Cardiac muscle cell (in vitro differentiated cells and primary cell): Measurements from ENCODE around the gene GADD45GIP1. TPM values are rescaled to one million over a fixed set of nuclear protein-coding genes. Genes with fewer than 3 reads are reported as not detected.

ENCODE experiments used
- DNase-seq, 2 donors: peaks; one replicate each; pipeline versions ENCODE4 v3.0.0 to v3.0.0-alpha.2; 2010 to 2017; ENCODE audit warnings: low read depth in 1 of 2, low spot score in 1 of 2
- H3K27ac ChIP-seq: fragments of 200-600 bp; sonication (generic); 2 replicates; pipeline ENCODE4 v1.5.1; 2016
- H3K27me3 ChIP-seq: fragments of 200-600 bp; sonication (generic); 2 replicates; pipeline ENCODE4 v1.6.0; 2016; ENCODE audit warnings: control low read depth
- H3K36me3 ChIP-seq: fragments of 200-600 bp; sonication (generic); 2 replicates; pipeline ENCODE4 v1.5.1; 2016; ENCODE audit warnings: control low read depth
- H3K4me1 ChIP-seq: fragments of 200-600 bp; sonication (generic); 2 replicates; pipeline ENCODE4 v1.8.1; 2017; ENCODE audit warnings: low read depth, mild to moderate bottlenecking, mixed run types
- H3K4me3 ChIP-seq: fragments of 200-600 bp; sonication (generic); 2 replicates; pipeline ENCODE4 v1.5.1; 2016; ENCODE audit warnings: mild to moderate bottlenecking
- H3K9me3 ChIP-seq: fragments of 200-600 bp; sonication (generic); 2 replicates; pipeline ENCODE4 v1.5.1; 2017; ENCODE audit warnings: low read depth, mild to moderate bottlenecking, control low read depth
- CTCF ChIP-seq: IDR thresholded peaks from 2 replicates; pipeline ENCODE4 v1.5.1; 2012; ENCODE audit warnings: low read depth, mild to moderate bottlenecking, low read length
- polyA plus RNA-seq: library from polyadenylated mRNA; unstranded; fragments of >200 nt; fragmentation: Nextera tagmentation; extraction: Ambion mirVana; gene quantifications from 2 replicates; pipeline ENCODE4 v1.2.1, GENCODE V29; 2016
- total RNA-seq: library from RNA; depleted of rRNA; stranded (reverse); fragments of >200 nt; gene quantifications from 2 replicates; pipeline ENCODE4 v1.2.3, GENCODE V29; 2016

GADD45GIP1 gene
- total and polyA plus RNA-seq, 2 experiments from 2014 or later = 84.5 to 145 TPM

DNA sequence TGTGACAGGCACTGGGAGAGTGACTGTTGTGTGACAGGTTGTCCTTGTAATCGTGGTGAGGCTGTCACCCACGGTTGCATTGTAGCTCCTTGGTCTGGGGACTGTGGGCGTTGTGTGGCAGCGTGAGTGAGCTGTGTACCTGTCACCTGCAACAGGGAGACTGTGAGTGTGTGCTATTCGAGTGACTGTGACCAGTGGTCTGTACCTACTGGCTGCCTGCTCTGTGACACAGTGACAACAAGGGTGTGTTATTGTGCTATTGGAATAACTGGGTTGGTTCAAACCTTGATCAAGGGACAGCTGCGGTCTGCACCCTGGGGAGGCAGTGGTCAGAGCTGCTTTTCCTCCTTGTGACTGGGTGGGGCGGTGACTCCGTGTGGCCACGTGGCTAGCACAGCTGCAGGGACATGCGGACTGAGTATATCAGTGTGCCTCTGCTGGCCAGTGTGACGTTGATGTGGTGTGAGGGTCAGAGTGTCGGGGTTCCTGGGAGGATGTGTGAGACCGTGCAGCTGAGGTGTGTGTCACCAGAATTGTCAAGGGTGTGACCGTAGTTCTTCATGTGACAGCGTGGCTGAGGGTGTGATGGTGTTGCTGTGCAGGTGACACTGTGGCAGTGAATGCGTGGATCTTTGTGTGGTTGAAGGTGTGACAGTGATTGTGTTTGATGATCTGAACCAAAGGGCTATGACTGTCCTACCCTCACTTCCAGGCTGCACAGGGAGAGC, 28.2 kb upstream of the GADD45GIP1 start:
- H3K4me3 ChIP-seq = no peak overlapping the region
- no peak overlapping the region for H3K27ac ChIP-seq
- no peaks in the 10 kb centered on the region for H3K4me1 ChIP-seq
- H3K9me3 ChIP-seq = no peaks in the 10 kb centered on the region
- H3K36me3 ChIP-seq = no peaks in the 10 kb centered on the region
- peaks cover 99% of the 10 kb centered on the region for H3K27me3 ChIP-seq
- TF ChIP-seq CTCF = no peak
- DNase-seq = no peak

DNA sequence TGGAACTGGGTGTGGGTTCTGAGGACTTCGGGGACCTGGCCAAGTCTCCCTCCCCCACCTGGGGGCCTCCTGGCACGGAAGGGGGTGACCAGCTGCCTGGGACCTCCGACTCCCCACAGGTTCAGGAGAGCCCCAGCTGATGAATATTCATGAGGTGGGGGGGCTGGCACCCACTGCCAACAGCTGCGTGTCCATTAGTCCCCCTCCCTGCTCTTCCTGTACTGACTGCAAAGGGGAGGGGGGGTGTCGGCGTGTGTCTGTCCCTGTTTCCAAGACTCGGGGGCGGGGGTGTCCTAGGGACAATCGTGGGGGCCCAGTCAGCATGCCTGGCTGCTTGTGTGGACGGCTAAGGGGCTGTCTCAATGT, 27.6 kb upstream of the GADD45GIP1 start:
- no peaks in the 10 kb centered on the region for H3K4me1 ChIP-seq
- no peaks in the 10 kb centered on the region for H3K9me3 ChIP-seq
- peaks cover 99% of the 10 kb centered on the region for H3K27me3 ChIP-seq
- H3K27ac ChIP-seq = no peak overlapping the region
- no peaks in the 10 kb centered on the region for H3K36me3 ChIP-seq
- no peak for DNase-seq
- no peak for TF ChIP-seq CTCF
- H3K4me3 ChIP-seq = no peak overlapping the region

DNA sequence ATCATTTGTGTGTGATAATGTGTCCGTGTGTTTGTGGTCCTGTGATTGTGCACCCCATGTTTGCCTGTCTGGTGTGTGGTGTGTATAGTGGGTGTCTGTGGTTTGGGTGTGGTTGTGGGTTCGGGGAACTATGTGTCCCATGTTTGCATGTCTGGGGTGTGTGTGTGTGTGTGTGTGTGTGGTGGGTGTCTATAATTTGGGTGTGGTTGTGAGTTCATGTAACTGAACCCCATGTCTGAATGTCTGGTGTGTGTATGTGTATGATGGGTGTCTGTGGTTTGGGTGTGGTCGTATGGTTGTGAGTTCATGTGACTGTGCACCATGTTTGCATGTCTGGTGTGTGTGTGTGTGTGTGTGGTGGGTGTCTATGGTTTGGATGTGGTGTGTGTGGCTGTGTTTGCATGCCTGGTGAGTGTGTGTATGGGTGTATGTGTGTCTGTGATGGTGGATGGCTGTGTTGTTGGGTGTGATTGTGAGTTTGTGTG, 27.2 kb upstream of the GADD45GIP1 start:
- Histone ChIP-seq H3K4me3 (no peak overlapping the region), H3K36me3 (no peaks in the 10 kb centered on the region), H3K4me1 (no peaks in the 10 kb centered on the region), H3K27ac (no peak overlapping the region), H3K9me3 (no peaks in the 10 kb centered on the region), H3K27me3 (peaks cover 99% of the 10 kb centered on the region)
- no peak for TF ChIP-seq CTCF
- DNase-seq = no peak

GRCh38 chr19:12983542-12984142, 26.6 kb upstream of the GADD45GIP1 start:
- peak; percentile 75 to 87 for DNase-seq
- peak; percentile 82 for TF ChIP-seq CTCF
- Histone ChIP-seq H3K36me3 (no peaks in the 10 kb centered on the region), H3K4me1 (no peaks in the 10 kb centered on the region), H3K27ac (no peak overlapping the region), H3K9me3 (no peaks in the 10 kb centered on the region), H3K27me3 (peaks cover 98% of the 10 kb centered on the region), H3K4me3 (peak overlapping the region; percentile 16)

DNA sequence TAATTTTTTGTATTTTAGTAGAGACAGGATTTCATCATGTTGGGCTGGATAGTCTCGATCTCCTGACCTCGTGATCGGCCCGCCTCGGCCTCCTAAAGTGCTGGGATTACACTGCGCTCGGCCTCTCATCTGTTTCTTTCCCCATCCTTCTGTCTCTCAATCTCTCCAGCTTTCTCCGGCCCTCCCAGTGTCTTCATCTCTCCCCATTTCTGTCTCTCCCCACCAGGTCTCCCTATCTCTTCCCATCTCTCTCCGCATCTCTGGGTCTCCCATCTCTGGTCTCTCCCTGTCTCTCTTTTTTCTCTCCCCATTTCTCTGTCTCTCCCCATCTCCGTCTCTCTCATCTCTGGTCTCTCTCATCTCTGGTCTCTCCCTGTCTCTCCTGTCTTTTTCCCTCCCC, 26.1 kb upstream of the GADD45GIP1 start:
- Histone ChIP-seq H3K27me3 (peaks cover 92% of the 10 kb centered on the region), H3K36me3 (no peaks in the 10 kb centered on the region)

More for the DNA sequence above, 26.1 kb upstream of the GADD45GIP1 start:
- Histone ChIP-seq H3K4me1 (no peaks in the 10 kb centered on the region), H3K9me3 (no peaks in the 10 kb centered on the region), H3K27ac (no peak overlapping the region), H3K4me3 (peak overlapping the region; percentile 16)
- TF ChIP-seq CTCF = no peak
- DNase-seq = no peak
